Keratinocyte (primary cell): ENCODE data around the gene CDK17.

Source experiments
- EZH2 ChIP-seq: IDR thresholded peaks from one replicate; pipeline ENCODE4 v1.6.1; 2012; ENCODE audit warnings: inconsistent platforms, mild to moderate bottlenecking, low read length, moderate library complexity
- TF ChIP-seq, protein P1 (sequence below), 3 experiments: IDR thresholded peaks in 1 of 3; conservative IDR thresholded peaks in 1 of 3; optimal IDR thresholded peaks in 1 of 3; 2 replicates in 2 of 3; 3 replicates in 1 of 3; pipeline versions ENCODE3 to v1.5.1; 2011; ENCODE audit warnings: low read length in 3 of 3, mild to moderate bottlenecking in 3 of 3, moderate library complexity in 2 of 3, control low read depth in 1 of 3, inconsistent platforms in 1 of 3; ENCODE audit not compliant: insufficient read depth in 2 of 3; ENCODE audit errors: extremely low read depth in 1 of 3

DNA sequence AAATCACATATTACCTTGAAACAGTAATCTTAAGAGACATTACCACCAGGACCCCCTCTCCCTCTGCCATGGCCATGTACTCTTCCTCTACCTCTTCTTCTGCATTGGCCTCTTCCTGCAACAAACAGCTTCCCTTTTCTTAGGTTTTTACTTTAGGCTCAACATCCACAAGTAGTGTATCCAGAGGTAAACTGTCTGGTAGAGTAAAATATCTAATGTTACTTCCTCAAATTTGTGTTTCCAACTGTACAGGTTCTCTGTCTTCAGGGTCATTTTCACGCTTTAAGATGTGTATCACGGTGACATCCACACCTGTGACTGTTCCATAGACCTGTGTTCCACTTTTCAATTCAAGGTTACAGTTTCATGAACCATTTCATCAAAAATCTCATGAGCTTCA is 13.4 kb downstream of the CDK17 start:
- TF ChIP-seq, protein P1, sequence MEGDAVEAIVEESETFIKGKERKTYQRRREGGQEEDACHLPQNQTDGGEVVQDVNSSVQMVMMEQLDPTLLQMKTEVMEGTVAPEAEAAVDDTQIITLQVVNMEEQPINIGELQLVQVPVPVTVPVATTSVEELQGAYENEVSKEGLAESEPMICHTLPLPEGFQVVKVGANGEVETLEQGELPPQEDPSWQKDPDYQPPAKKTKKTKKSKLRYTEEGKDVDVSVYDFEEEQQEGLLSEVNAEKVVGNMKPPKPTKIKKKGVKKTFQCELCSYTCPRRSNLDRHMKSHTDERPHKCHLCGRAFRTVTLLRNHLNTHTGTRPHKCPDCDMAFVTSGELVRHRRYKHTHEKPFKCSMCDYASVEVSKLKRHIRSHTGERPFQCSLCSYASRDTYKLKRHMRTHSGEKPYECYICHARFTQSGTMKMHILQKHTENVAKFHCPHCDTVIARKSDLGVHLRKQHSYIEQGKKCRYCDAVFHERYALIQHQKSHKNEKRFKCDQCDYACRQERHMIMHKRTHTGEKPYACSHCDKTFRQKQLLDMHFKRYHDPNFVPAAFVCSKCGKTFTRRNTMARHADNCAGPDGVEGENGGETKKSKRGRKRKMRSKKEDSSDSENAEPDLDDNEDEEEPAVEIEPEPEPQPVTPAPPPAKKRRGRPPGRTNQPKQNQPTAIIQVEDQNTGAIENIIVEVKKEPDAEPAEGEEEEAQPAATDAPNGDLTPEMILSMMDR (optimal IDR thresholded peaks at IDR 0.05 in 1 of 3, IDR thresholded peaks at IDR 0.05 in 1 of 3, conservative IDR thresholded peaks at IDR 0.05 in 1 of 3; ENCODE audit: extremely low read depth in 1 of 3, insufficient read depth in 2 of 3, low read length in 3 of 3), result no peak
- no peak for TF ChIP-seq EZH2
